ENCODE measurements around the gene TP53BP1.

DNA sequence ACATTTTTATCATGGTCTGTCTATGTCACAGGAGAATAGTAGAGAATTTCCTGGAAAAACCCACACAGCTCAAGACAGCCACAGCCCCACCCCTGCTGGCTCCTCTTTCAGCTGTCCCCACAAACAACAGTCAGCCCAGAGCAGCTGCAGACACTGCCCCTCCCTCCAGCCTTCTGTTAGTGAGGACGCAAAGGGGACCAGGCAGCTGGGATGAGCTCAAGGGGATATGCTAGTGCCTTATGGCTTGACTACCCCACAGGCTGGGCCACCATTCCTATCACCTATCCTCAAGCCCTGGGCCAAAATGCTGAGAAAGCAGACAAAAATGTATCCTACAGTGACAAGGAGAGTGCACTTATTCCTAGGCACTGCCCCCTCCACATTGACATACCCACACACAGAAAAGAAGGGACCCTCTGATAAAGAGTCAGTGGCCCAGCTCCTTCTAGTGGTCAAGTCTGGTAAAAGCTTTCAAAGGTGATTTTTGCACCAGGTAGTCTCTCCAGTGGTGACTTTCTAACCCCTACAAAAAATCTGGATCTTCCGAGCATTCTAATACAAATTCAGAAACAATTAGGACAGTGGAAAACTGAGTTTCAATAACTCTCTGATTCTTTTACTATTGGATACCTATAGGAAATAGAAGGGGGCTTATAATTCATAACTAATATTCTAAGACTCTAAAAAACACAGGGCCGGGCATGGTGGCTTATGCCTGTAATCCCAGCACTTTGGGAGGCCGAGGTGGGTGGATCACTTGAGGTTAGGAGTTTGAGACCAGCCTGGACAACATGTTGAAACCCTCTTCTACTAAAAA lies 21.5 kb upstream of the TP53BP1 start:
- TF ChIP-seq POLR2A (IDR thresholded peaks at IDR 0.05; ENCODE audit: low read depth, low read length) (no peak), TAF1 (IDR thresholded peaks at IDR 0.05; ENCODE audit: borderline replicate concordance, low read depth, low read length) (no peak), POLR2AphosphoS5 (IDR thresholded peaks at IDR 0.05; ENCODE audit: low read depth, low read length) (no peak)
